Measurements from ENCODE around the gene SAT2. TPM values are rescaled to one million over a fixed set of nuclear protein-coding genes. Genes with fewer than 3 reads are reported as not detected.

The SAT2 gene
- total RNA-seq, 4 donors from 2014 or later: 144 to 303 (median 229) TPM

DNA sequence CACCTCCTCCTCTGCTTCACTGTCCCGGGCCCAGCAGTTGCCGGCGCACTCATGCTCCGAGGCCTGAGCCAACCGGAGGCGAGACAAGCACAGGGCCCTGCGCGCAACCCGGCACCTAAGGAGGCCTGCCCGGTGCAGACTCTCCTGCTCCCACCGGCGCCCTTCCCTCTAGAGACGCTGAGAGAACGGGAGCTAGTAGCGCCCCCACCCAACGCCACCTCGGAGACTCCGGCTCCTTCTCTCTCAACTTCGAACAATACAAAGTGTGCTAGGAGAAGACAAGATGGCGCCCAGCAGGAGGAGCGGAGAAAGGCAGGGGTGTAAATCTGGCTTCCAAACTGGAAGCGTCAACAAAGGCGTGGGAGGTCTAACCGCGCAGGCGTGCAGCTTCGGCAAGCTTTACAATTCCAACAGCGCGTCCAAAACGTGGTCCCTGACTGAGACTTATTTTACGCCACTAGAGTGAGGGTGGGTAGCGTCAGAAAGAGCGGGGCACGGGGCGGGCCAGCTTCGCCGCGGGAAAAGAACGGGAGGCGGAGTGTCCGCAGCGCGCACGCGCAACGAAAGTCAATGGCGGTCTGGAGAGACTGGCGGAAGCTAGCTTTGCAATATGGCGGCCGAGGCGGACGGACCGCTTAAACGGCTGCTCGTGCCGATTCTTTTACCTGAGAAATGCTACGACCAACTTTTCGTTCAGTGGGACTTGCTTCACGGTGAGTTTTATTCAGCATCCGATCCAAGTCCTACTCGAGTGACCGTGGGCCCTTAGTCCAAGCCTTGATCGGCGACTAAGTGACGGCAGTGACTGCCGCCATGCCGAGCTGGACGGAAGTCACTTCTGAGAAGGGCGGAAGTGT, 44.1 kb downstream of the SAT2 start, which contains the start of gene MPDU1:
Gene MPDU1, plus strand, starts transcription at position 600 of the 857 bp plus-strand sequence. Its CDS starts 11 bp downstream, at position 611.
- no peaks in the 10 kb centered on the region for H3K9me3 ChIP-seq
- peak within 1 kb of the TSS; percentile 52 to 75 (median 68) for H3K4me3 ChIP-seq
- H3K36me3 ChIP-seq: peaks cover 0 to 18% (median 0%) of the 10 kb centered on the region in 3 donors
- no peaks in the 10 kb centered on the region for H3K27me3 ChIP-seq
- DNase-seq: peak; percentile 89 to 98 (median 96)
- TF ChIP-seq POLR2A (IDR thresholded peaks at IDR 0.05): peak; percentile 33 to 71
- TF ChIP-seq, protein P1, sequence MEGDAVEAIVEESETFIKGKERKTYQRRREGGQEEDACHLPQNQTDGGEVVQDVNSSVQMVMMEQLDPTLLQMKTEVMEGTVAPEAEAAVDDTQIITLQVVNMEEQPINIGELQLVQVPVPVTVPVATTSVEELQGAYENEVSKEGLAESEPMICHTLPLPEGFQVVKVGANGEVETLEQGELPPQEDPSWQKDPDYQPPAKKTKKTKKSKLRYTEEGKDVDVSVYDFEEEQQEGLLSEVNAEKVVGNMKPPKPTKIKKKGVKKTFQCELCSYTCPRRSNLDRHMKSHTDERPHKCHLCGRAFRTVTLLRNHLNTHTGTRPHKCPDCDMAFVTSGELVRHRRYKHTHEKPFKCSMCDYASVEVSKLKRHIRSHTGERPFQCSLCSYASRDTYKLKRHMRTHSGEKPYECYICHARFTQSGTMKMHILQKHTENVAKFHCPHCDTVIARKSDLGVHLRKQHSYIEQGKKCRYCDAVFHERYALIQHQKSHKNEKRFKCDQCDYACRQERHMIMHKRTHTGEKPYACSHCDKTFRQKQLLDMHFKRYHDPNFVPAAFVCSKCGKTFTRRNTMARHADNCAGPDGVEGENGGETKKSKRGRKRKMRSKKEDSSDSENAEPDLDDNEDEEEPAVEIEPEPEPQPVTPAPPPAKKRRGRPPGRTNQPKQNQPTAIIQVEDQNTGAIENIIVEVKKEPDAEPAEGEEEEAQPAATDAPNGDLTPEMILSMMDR (IDR thresholded peaks at IDR 0.05): no peak
- H3K27ac ChIP-seq: peak within 1 kb of the TSS; percentile 88 to 96 (median 92)
- H3K4me1 ChIP-seq: peaks cover 10 to 57% (median 38%) of the 10 kb centered on the region in 4 donors

DNA sequence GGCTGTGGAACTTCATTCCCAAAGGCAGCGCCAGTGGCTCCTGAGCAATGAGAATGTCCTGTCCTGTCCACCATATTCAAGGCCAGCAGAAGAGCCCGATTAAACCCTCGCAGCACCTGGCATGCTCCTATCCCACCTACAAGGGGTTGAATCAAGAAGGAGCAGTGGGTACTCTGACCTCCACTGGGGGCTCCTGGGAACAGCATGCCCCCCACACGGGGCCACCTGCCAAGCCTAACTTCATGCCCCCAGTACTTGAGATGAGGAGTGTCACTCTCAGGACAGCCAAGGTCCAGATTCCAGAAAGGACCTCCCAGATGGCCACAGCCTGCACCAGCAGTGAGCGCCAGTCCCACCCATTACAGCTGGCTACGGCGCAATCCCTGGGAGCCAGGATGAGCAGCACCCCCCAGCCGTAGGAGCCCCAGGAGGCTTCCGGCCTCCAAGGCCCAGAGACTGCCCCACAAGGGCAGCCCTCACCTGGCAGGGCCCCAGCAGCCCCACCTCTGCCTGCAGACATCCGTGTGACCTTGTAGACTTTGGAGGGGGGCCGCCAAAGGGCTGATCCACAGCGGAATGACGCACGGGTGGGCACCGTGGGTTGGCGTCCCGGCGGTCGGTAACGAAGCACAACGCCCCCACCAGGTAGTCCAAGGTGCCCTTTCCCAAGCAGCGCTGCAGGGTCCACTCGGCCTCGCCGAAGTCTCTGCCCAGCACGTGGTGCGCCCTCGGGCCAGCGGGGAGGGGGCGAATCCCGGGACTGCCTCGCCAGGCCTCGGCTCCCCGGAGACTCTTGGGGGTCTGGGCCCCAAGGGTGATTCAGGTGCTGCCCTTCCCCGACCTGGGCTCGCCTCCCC, 45.0 kb downstream of the SAT2 start:
- no peak for TF ChIP-seq POLR2A (IDR thresholded peaks at IDR 0.05)
- TF ChIP-seq, protein P1 (IDR thresholded peaks at IDR 0.05): no peak
- Histone ChIP-seq H3K9me3 (no peaks in the 10 kb centered on the region), H3K27ac (peak overlapping the region; percentile 88 to 96 (median 92)), H3K4me3 (peak overlapping the region; percentile 52 to 75 (median 68)), H3K27me3 (no peaks in the 10 kb centered on the region), H3K36me3 (peaks cover 0 to 18% (median 0%) of the 10 kb centered on the region in 3 donors), H3K4me1 (peaks cover 10 to 64% (median 38%) of the 10 kb centered on the region in 4 donors)
- DNase-seq: no peak

DNA sequence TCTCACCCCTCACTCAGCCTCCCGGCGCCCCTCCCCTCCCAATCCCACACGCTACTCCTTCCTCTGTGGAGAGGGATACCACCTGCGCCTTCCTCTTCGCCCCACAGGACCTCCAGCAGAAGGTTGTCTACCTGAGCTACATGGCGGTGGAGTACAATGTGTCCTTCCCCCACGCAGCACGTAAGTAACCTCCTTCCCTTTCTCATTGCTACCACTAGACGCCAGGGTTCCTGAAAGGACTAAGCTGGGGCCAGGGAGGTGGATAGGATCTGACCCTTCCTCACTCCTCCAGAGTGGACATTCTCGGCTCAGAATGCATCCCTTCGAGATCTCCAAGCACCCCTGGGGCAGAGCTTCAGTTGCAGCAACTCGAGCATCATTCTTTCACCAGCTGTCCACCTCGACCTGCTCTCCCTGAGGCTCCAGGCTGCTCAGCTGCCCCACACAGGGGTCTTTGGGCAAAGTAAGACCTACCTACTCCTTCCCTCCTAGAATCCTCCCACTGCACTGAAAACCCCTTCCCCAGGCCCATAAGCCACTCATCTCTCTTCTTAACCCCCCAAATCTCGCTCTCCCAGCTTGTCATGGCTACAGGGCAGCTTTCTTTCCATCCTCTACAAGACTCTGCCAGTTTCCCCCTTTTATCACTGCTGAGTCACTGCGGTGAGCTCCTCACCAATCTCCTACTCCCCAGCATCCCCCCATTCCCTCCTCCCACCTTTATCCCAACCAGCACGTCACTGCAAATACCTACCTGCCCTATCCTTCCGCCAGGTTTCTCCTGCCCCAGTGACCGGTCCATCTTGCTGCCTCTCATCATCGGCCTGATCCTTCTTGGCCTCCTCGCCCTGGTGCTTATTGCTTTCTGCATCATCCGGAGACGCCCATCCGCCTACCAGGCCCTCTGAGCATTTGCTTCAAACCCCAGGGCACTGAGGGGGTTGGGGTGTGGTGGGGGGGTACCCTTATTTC, 46.7 kb downstream of the SAT2 start:
- DNase-seq: no peak
- peak overlapping the region; percentile 83 to 93 (median 90) for H3K27ac ChIP-seq
- TF ChIP-seq, protein P1 (IDR thresholded peaks at IDR 0.05): no peak
- no peak for TF ChIP-seq POLR2A (IDR thresholded peaks at IDR 0.05)
- peak overlapping the region in 2 of 4 donors; percentile 48 to 54 for H3K4me3 ChIP-seq
- H3K27me3 ChIP-seq: no peaks in the 10 kb centered on the region
- no peaks in the 10 kb centered on the region for H3K9me3 ChIP-seq
- H3K36me3 ChIP-seq: peaks cover 0 to 30% (median 0%) of the 10 kb centered on the region in 3 donors
- peaks cover 10 to 80% (median 38%) of the 10 kb centered on the region in 4 donors for H3K4me1 ChIP-seq

DNA sequence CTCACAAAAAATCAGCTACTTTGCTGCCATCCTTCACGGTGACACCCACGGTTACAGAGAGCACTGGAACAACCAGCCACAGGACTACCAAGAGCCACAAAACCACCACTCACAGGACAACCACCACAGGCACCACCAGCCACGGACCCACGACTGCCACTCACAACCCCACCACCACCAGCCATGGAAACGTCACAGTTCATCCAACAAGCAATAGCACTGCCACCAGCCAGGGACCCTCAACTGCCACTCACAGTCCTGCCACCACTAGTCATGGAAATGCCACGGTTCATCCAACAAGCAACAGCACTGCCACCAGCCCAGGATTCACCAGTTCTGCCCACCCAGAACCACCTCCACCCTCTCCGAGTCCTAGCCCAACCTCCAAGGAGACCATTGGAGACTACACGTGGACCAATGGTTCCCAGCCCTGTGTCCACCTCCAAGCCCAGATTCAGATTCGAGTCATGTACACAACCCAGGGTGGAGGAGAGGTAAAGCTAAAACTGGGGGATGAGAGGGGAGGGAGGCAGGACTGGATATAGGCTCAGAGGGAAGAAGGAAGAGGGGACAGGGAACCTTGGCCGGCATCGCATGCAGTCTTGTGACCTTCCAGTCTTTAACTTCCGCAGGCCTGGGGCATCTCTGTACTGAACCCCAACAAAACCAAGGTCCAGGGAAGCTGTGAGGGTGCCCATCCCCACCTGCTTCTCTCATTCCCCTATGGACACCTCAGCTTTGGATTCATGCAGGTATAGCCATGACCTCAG, 47.6 kb downstream of the SAT2 start:
- Histone ChIP-seq H3K27me3 (no peaks in the 10 kb centered on the region), H3K36me3 (peaks cover 0 to 39% (median 0%) of the 10 kb centered on the region in 3 donors), H3K4me1 (peaks cover 10 to 86% (median 40%) of the 10 kb centered on the region in 4 donors), H3K9me3 (no peaks in the 10 kb centered on the region), H3K4me3 (peak overlapping the region in 3 of 4 donors; percentile 24 to 54 (median 48)), H3K27ac (peak overlapping the region; percentile 83 to 93 (median 90))
- no peak for DNase-seq
- TF ChIP-seq POLR2A (IDR thresholded peaks at IDR 0.05): no peak
- TF ChIP-seq, protein P1 (IDR thresholded peaks at IDR 0.05): no peak

Measured in Peyer's patch (tissue), 4 donors.